NCI-H1930 (cell line): Measurements from ENCODE around the gene ADAT1.
"Not testable (repeated sequence)": the region's sequence is repeated elsewhere in the genome, so short reads cannot be mapped to it uniquely, and the experiment has no call there.

Experiments
- DNase-seq, 2 experiments: peaks; one replicate each; lab custom pipeline; 2025; lab: John Stamatoyannopoulos, UW

ADAT1 gene

GRCh38 chr16:75620326-75621169, 2.5 kb downstream of the ADAT1 start:
- DNase-seq: no peak

DNA sequence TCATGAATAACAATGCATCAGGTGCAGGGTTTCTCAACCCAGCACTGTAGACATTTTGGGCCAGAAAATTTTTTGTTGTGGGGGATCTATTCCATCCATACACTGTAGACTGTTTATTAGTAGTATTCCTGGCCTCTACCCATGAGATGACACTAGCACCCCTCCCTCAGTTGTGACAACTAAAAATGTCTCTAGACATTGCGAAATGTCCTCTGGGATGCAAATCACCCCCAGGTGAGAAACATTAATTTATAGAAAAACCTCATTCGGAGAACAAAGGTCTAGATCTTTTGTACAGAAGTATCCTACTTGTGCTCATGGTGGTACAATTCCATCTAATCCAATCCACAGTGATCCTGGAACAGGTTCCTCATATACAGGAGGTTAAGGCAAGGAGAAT, 4.3 kb downstream of the ADAT1 start:
- DNase-seq: no peak

GRCh38 chr16:75617121-75617520, 6.0 kb downstream of the ADAT1 start:
- no peak for DNase-seq

DNA sequence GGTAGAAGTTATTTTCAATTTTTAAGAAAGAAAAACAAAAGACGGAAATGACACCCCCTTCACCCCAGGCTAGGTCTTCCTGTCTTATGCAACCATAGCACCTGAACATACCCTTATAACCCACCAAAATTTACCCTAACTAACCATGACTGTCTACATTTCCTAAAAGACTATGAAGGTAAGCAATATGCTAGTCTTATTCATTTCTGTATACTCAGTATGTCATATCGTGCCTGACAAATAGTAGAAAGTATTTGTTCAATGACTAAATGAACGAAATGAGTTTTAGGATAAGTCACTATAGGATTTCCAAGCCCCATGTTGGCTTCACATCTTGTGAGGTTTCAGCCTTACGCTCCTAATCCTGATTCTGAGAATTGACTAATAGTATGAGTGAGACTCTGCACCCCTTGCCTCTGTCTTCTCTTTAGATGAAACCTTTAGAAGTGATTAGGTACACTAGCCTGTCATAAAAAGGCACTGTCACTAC, 6.5 kb downstream of the ADAT1 start:
- no peak for DNase-seq

DNA sequence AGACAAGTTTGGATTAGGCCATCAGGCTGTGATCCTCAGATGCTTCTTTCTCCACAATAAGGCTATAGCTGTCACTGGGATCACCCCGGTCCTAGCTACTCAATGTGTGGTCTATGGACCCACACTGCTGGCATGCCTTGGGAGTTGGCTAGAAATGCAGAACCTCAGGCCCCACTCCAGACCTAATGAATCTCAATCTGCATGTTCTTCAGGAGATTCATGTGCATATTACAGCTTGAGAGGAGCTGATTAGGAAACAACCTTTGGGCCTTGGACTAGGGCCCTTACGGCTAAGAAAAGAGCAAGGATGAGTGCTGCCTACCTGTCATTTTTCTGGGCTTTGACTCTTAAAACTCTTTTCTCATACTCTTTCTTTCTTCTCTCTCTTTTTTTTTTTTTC, 7.5 kb downstream of the ADAT1 start:
- no peak for DNase-seq

DNA sequence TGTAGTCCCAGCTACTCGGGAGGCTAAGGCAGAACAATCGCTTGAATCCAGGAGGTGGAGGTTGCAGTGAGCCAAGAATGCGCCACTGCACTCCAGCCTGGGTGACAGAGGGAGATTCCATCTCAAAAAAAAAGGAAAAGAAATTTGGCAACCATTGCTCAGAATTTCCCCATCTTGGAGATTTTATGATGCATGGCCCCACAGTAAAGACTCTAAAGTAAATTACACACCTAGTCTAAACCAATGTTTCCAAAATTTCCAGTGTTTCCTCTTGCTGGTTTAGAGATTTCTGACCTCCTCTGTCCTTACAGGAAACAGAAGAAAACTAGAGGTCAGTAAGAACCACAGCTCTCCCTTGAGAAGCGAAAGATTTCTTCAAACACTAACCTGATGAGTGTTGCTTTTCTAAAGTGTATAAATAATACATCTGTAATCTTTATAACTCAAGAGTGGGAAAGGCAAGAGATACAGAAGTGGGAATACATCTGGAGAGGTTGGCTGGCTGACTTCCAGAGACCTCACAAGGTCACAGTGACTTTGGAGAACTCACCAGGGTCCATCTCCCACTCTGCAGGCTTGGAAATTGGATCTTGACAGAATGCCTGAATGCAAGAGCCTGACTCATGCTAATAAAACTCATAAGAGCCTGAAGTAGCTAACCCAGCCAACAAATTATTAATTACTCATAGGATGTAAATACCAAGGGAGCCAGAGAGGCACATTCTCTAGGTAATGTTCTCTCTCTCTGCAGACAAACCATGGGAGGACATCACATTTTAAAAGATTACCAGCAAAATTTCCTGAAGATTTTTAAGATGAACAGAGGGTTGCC, 8.8 kb downstream of the ADAT1 start:
- no peak for DNase-seq

DNA sequence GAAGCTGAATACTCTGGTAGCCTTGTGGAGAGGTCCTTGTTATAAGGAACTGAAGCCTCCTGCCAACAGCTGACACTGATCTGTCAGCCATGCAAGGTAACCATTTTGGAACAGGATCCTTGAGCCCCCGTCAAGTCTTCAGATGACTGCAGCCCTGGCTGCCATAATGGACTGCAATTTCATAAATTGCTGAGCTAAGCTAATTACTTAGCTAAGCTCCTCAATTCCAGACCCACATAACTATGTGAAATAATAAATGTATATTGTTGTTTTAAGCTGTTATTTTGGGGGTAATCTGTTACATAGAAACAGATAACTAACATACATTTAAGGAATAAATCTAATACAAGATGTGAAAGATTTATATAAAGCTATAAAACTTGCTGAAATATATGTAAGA, 16.6 kb downstream of the ADAT1 start:
- DNase-seq: no peak

DNA sequence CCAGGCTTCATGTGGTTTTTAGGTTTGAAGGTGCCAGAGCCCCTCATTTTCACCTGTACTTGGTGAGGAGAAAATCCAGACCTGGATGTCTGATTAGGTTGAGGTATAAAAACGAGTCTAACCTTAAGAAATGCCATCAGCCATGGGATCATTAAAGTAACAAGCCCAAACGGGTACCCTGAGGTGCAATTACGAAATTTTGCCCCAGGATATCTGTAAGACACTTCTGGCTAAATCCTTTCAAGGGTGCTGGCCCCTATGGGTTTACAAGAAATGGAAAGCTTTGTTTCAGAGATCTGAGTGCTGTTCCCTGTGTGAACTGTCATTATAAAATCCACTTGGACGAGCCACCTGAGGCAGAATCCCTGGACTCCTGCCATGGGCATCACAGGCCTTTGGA, 19.8 kb downstream of the ADAT1 start:
- no peak for DNase-seq

DNA sequence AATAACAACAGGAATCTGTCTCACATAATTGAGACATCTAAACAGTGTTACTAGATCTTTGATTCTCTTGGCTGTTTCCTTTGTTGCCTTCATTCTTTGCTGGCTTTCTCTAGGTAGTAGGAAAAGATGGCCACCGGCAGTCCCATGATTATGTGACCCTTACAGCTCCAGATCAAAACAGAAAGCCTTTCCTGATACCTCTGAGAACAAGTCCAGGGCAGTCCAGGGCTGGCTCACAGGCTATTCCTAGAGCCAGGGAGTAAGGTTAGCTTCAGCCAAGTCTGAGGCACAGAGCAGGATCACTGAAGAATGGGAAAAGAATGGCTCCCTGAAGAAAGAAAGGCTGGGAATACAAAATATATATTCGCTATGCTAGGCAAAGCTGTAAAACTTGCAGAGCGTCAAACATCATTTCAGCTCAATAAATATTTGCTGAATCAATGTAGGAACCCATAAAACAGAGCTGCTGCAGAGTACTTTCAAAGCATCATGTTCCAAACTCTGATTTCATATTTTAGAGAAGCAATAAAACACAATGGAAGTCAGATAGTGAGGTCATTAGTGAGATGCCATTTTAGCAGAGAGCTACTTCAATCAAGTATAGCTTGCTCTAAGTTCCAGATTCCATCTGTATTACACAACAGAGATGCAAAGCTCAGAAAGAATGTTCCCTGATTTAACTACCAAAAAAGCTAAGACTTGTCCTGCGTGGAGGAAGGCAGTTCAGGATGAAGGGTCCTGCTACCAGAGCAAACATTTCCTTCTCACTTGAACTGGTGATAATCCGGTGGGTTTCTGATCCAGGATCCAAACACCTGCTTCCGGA, 23.4 kb downstream of the ADAT1 start:
- no peak for DNase-seq

DNA sequence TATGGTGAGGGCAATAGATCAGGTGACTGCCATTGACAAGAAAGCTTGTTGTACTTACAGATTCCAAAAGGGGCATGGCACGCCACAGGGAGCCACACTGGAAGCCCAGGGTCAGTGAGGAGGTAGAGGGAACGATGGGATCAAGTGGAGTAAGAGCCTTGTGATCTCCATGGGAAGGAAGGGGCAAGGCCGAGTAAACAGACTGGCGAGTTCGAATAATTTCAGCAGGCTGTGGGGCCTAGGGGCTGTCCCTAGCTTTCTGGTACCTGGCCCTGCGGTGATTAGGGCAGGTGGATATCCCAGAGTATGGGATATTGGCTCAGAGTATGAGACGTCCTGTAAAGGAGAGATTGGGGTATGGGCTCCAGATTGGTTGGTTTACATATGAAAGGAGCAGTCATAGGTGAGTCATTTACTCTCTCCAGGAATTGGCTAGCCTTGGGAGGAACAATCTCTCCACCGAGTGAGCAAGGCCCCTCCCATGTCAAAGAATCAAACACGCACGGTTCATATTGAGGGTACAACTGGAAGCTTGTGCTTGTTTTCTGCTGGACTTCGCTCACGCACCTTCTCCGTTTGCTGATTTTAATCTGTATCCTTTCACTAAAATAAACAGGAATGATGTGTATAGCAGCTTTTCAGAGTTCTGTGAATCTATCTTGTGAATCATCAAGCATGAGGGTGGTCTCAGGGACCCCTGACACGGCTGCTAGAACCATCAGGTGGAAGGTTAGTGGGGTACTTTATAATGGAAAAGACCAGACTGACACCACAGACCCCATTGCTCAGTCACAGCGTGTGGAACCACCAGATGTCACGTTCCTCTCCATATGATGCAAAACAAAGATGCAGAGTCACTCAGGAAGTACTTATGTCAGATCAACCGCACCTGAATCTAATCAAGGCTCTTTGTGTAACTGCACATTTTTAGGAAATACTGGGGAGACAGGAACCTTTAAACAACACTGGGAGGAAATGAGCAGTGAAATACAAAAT, 29.0 kb downstream of the ADAT1 start:
- DNase-seq: no peak

DNA sequence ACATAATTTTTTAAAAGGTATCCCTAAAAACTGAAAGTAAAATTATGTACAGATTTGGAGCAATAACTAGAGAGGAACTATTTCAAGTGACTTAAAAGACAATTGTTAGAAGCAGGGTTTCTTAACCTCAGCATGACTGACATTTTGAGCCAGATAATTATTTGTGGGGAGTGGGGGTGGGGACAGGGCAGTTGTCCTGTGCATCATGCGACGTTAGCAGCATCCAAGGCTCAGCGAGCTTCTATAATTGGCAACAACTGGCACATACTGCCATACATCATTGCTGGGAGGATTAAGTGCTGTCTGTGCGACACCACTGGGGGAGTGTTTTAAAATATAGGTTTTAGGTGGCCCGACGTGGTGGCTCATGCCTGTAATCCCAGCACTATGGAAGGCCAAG, 29.8 kb downstream of the ADAT1 start:
- DNase-seq: no peak

DNA sequence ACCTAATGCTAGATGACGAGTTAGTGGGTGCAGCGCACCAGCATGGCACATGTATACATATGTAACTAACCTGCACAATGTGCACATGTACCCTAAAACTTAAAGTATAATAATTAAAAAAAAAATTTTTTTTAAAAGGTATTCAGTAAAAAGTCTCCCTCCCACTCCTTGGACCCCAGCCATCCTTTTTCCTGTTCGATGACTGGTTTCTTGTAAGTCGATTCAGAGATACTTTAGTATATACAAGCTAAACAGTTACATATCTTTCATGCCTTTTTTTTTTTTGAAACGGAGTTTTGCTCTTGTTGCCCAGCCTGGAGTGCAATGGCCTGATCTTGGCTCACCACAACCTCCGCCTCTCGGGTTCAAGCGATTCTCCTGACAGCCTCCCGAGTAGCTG, 31.2 kb downstream of the ADAT1 start:
- DNase-seq: not testable (repeated sequence)

GRCh38 chr16:75590920-75591843, 31.9 kb downstream of the ADAT1 start:
- DNase-seq: no peak

GRCh38 chr16:75589306-75589705, 33.8 kb downstream of the ADAT1 start:
- no peak for DNase-seq

DNA sequence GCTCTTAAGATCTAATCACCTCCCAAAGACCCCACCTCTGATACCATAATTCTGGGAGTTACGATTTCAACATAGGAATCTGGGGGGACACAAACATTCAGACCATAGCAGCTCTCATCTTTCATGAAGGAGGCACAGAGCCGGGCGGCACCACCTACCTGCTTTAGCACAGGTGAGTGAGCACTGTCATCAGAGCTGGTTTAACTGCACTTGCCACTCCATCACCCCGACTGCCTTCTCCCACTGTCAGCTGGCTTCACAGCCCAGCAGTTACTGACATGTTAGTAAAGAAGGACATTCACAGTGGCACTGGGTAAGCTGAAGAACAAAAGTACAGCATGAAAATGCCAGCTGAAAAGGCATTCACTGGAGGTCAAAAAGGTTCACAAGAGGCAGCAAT, 34.4 kb downstream of the ADAT1 start:
- DNase-seq: no peak

DNA sequence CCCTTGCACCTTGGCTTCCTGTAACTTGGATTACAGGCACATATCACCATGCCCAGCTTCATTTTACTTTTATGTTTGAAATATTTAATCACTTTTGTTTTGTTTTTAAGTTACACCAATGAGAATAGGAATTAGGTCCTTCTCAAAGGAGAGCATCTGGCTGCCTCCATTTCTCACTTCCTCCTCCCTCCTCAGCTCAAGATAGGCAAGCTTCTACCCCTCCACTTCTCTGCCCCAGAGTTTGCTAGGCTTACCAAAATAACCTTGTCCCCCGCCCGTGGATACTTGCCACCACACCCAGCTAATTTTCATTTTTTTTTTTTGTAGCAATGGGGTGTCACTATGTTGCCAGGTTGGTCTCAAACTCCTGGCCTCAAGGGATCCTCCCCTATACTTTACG, 39.0 kb downstream of the ADAT1 start:
- no peak for DNase-seq

DNA sequence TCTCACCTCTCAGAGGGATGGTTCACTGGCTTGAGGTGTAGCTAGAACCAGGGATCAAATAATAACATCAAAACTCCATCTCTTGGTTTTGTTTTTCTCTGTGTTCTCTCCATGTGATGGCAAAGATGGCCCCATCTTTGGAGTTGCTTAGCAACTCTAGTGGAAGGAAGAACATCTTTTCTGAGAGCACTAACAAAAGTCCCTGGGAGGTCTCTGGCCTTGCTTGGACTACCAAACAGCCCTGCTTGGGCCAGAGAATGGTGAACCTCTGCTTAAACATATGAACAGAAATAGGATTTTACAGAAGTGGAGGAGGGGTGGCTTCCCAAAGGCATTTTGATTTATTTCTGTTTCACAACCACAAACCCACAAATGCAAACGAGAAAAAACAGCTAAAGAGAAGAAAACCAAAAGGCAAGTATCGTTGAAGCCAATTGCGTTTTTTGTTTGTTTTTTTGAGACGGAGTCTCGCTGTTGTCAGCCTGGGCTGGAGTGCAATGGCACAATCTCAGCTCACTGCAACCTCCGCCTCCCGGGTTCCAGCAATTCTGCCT, 43.7 kb downstream of the ADAT1 start:
- DNase-seq: no peak

GRCh38 chr16:75578725-75579124, 44.4 kb downstream of the ADAT1 start:
- DNase-seq: no peak

DNA sequence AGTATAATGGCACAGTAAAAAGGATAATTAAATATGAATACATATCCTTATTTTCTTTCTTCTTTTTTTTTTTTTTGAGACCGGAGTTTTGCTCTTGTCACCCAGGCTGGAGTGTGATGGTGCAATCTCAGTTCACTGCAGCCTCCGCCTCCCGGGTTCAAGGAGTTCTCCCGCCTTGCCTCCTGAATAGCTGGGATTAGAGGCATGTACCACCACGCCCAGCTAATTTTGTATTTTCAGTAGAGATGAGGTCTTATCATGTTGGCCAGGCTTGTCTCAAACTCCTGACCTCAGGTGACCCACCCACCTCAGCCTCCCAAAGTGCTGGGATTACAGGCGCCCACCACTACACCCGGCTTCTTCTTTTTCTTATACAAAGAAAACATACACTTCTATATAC, 44.9 kb downstream of the ADAT1 start:
- DNase-seq: no peak

GRCh38 chr16:75576384-75576811, 46.7 kb downstream of the ADAT1 start:
- no peak for DNase-seq
